Measurements from ENCODE around the gene CYTH3. TPM values are rescaled to one million over a fixed set of nuclear protein-coding genes. Genes with fewer than 3 reads are reported as not detected.
"Not testable (repeated sequence)": the region's sequence is repeated elsewhere in the genome, so short reads cannot be mapped to it uniquely, and the experiment has no call there.

CYTH3 gene
- total RNA-seq, 1 experiment from 2014 or later = 10.2 TPM

DNA sequence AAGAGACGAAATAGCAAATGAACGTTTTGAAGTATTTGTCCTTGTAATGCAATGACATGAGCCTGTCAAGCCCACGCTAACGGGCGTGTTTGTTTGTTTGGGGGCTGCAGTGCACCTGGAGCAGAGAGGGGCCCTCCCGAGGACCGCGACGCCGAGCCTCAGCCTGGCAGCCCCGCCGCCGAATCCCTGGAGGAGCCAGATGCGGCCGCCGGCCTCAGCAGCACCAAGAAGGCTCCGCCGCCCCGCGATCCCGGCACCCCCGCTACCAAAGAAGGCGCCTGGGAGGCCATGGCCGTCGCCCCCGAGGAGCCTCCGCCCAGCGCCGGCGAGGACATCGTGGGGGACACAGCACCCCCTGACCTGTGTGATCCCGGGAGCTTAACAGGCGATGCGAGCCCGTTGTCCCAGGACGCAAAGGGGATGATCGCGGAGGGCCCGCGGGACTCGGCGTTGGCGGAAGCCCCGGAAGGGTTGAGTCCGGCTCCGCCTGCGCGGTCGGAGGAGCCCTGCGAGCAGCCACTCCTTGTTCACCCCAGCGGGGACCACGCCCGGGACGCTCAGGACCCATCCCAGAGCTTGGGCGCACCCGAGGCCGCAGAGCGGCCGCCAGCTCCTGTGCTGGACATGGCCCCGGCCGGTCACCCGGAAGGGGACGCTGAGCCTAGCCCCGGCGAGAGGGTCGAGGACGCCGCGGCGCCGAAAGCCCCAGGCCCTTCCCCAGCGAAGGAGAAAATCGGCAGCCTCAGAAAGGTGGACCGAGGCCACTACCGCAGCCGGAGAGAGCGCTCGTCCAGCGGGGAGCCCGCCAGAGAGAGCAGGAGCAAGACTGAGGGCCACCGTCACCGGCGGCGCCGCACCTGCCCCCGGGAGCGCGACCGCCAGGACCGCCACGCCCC lies 118.5 kb downstream of the CYTH3 start:
- no peak for DNase-seq (ENCODE audit: low read depth)

DNA sequence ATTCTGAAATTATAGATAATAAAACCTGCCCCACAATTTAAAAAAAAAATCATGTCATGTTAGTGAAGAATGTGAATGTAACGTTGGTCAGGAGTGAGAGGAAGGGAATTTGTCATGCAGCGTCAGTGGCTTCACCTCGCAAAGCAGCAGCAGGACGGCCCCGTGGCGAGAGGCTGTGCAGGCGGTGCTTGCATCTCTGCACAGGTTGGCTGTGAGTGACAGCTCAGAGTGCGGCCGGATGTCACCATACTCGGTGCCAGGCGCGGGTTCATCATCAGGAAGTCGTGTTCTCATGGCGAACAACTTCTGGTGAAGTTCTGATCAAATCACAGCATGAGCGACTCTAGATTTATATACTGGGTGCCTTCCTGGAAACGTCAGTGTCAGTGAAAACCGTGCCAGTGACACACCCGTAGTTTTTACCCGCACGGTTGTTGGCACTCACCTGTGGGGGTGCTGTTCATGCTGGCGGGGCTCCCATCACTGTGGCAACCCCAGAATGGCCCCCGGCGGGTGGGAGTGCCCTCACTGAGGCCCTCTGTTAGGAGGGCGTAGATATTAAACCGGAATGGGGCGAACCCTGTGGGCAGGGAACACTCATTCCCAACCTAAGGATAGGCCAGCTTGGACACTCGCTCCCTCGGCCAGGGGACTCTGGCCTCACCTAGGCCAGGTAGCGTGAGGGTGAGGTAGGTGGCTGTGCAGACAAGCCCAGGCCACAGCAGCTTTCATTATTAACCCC lies 120.3 kb downstream of the CYTH3 start:
- DNase-seq (ENCODE audit: low read depth) = no peak

DNA sequence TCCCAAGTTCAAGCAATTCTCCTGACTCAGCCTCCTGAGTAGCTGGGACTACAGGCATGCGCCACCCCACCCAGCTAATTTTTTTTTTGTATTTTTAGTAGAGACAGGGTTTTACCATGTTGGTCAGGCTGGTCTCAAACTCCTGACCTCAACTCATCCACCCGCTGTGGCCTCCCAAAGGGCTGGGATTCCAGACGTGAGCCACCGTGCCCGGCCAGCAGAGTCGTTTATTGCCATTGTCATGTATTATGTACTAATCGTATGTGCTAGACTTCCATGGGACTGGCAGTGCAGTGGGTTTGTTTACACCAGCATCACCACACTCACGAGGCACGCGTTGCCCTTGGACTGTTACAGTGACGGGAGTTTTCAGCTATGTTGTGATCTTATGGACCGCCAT lies 120.9 kb downstream of the CYTH3 start:
- not testable (repeated sequence) for DNase-seq (ENCODE audit: low read depth)

DNA sequence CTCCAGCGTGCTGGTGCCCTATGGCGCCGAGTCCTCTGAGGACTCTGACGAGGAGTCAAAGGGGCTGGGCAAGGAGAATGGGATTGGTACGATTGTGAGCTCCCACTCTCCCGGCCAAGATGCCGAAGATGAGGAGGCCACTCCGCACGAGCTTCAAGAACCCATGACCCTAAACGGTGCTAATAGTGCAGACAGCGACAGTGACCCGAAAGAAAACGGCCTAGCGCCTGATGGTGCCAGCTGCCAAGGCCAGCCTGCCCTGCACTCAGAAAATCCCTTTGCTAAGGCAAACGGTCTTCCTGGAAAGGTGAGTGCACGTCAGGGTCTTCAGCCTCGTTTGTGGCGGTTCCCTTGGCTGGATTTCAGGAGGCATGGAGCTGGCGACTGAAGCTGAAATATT lies 122.4 kb downstream of the CYTH3 start:
- DNase-seq (ENCODE audit: low read depth) = no peak

DNA sequence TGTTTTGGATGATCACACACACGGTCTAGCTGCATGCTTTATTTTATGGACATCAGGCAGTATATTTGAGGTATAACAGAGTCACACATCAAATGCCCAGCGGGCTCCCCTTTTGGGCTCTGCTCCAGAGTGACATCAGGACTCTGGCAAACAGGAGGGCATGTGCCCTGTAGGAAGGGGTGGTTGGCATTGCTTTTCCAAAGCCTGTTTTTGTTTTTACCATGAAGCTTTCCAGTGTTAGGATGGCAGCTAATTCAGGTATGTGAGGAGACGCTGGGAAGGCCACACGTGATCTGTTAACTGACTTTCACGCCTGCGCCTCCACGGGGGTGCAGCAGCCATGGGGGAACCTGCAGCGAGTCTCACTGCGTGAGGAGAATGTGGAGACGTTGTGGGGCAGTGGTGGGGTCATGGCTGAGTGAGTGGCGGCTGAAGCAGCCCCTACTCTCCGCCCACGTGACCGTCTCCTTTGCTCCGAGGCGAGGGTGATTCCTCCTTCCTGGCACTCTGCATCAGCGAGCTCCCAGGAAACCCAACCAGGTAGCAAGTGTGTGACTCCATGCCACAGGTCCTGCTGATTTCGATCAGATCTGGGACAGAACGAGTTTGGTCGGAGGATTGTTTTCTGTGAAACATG lies 123.6 kb downstream of the CYTH3 start:
- no peak for DNase-seq (ENCODE audit: low read depth)

DNA sequence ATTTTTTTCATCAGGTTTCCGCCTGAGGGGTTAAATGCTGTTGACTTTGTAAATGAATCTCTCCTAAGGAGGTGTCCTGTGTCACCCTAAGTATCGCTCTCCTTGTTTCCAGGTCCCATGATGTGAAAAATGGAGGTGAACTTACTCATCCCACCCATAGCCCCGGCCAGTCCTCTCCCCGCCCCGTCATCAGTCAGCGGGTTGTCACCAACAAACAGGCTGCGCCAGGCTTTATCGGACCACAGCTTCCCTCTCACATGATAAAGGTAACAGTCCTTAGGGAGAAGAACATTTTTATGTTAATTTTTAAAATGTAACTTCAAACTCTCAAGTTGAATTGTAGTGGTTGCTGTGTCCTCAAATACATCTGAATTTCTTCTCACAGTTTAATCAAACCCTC lies 124.8 kb downstream of the CYTH3 start:
- DNase-seq (ENCODE audit: low read depth) = no peak

DNA sequence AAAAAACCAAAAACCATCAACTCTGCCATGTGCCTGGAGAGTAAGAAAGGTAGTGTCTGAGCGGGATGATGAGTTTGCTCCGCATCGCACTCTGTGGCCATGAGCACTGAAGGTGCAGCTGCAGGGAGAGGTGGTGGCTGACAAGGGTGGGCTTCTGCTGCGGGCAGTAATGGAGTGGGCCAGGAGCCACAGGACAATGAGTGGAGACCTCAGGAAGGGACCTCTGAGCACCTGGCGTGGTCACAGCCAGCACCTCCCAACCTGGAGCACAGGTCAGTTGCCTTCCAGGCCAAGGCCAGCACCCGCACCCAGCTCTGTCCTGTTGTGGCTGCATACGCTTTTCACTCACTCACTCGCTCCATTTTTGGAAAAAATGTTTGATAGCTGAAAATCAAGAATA lies 125.8 kb downstream of the CYTH3 start:
- DNase-seq (ENCODE audit: low read depth) = no peak

DNA sequence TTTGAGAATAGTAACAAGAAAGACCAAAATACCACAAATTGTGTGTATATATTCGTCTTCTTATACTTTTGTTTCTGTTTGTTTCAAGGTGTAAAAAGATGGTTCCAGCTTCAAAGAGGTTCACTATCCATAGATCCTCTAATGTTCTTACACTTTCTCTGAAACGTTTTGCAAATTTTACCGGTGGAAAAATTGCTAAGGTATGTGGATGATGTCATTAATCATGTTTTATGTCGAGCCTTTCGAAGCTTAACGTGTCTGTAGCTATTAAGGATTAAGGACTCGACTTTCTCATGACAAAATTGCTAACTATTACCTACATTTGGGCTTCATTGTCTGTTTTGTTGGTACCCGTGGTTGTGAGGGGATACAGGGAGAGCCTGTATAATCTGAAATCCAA lies 128.4 kb downstream of the CYTH3 start:
- DNase-seq (ENCODE audit: low read depth) = no peak

DNA sequence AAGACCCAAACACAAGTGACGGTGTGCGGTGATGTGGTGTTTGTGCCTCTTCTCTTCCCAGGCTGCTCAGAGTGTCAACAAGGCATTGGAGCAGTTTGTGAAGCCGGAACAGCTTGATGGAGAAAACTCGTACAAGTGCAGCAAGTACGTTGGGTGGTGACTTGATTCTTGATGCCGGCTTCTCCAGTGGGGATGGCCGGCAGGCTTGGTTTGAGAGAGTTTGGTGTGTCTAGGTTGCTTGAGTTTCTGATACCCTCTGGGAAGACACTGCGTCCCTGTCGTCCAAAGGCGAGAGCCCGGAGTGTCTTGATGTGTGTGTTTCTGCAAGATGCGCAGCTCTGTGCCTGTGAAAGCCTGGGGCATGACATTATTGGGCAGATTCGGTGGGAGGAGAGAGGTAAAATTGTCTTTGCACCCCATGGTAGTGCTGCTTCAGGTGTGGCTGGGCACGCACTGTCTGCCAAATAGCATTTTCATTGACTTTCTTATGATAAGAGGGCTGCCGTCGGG lies 129.5 kb downstream of the CYTH3 start:
- DNase-seq (ENCODE audit: low read depth) = no peak

DNA sequence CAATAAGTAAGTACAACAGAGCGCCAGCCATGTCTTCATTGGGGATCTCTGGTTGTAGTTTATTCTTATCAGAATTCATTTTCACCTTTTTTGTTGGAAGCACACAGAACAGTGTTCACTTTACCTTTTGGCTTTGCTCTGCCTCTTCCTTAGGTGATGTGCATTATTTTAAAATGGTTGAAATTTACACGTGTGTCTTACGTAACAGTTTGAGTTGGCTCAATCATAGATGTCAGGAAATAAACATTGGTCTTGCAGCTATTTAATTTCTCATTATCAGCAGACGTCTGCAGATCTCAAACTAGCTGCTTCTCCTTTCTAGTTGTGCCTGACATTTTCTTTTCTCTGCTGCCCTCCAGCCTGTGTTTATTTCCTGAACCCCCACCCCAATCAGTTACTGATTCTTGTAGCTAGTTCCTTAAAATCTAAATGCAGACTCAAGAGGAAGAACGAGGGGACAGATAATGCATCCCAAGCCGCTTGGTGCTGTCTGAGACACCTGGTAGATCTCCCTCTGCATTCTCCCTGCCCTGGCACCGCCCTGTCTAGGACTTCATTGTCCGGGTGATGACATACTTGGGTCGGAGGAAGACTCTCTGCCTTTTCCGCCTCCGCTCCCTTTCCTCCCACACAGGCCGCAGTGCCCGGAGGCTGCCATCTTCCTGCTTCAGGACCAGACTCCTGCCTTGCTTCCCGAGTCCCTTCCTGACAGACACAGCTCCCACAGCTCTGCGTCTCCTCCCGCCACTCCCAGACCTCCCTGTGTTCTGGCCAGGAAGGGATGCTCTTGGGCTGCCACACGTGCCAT lies 133.0 kb downstream of the CYTH3 start:
- DNase-seq (ENCODE audit: low read depth) = no peak

DNA sequence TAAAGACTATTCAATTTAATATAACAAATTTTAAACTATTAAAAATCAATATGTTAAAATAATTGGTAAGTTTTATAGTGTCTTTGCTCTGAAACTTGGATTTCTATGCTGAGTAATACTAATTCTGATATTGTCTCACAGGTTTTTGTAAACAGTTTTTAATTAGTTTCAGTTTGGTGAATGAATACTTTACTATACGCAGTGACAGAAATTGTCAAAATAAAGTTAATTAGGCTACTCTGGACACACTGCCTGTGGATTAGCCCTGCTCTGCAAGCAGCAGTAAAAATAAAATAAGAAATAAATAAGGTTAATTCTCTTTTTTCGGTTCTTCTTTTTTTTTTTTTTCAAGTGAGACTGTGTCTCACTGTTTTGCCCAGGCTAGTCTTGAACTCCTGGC lies 135.9 kb downstream of the CYTH3 start:
- no peak for DNase-seq (ENCODE audit: low read depth)

DNA sequence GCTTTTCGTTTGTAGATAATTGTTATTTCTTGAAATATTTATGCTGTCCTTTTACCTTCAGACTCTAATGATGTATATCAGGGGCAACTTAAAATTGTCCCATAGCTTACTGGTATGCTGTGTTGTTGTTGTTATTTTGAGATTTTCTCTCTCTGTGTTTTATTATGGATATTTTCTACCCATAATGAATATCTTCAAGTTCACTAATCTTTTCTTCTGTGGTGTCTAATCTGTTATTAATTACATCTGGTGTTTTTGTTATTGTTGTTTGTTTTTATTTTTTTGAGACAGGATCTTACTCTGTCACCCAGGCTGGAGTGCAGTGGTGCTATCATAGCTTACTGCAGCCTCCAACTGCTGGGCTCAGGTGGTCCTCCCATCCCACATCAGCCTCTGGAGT lies 139.2 kb downstream of the CYTH3 start:
- DNase-seq (ENCODE audit: low read depth) = no peak

DNA sequence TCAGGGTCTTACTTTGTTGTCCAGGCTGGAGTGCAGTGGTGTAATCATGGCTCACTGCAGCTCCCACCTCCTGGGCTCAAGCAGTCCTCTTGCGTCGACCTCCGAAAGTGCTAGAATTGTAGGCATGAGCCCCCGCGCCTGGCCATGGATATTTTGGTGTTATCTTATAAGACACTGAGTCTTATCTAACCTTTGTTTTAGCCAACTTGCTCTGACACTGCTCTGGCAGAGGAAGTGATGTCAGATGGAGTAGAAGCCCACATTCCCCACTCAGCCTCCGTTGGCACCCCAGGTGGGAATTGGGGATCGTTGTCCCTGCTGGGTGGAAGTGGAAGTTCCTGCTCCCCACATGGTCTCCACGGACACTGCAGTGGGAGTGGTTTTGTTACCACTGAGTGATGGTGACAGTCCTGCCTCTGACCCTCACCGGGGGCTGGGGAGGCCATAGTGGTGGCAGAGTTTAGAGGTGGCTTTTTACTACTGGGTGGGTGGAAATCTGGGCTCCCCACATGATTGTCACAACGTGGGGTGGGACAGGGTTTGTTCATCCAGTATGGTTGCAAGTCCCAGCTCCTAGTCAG lies 142.3 kb downstream of the CYTH3 start:
- no peak for DNase-seq (ENCODE audit: low read depth)

DNA sequence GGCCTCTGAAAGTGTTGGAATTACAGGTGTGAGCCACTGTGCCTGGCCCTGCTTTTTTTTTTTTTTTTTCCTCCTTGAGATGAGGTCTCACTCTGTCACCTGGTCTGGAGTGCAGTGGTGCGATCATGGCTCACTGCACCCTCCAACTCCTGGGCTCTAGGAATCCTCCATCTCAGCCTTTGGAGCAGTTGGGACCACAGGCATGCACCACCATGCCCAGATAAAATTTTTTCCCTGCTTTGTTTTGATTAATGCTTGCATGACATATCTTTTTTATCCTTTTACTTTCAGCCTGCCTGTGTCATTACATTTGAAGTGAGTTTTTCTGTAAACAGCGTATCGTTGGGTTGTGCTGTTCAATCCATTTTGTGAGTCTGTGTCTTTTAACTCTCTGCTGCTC lies 144.2 kb downstream of the CYTH3 start:
- no peak for DNase-seq (ENCODE audit: low read depth)

DNA sequence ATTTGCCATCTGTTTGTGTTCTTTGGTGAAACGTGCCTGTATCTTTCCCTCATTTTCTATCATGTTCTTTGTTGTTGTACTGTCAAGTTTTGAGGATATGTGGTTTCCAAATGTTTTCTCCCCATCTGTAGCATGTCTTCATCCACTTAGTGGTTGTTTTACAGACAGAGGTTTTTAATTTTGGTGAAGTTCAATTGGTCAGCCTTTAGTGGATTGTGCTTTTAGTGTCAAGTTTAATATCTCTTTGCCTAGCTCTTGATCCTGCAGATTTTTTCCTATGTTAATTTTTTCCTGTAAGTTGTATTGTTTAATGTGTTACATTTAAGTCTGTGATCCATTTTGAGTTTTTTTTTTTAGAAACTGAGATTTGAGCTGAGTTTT lies 145.3 kb downstream of the CYTH3 start:
- DNase-seq (ENCODE audit: low read depth) = no peak

DNA sequence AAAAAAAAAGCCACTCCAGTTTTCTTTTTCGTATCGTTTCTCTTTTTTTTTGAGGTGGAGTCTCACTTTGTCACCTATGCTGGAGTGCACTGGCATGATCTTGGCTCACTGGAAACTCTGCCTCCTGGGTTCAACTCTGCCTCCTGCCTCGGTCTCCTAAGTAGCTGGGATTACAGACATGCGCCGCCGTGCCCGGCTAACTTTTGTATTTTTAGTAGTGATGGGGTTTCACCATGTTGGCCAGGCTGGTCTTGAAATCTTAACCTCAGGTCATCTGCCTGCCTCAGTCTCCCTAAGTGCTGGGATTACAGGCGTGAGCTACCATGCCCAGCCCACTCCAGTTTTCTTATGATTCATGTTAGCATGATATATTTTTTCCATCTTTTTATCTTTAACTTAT lies 148.6 kb downstream of the CYTH3 start:
- no peak for DNase-seq (ENCODE audit: low read depth)

DNA sequence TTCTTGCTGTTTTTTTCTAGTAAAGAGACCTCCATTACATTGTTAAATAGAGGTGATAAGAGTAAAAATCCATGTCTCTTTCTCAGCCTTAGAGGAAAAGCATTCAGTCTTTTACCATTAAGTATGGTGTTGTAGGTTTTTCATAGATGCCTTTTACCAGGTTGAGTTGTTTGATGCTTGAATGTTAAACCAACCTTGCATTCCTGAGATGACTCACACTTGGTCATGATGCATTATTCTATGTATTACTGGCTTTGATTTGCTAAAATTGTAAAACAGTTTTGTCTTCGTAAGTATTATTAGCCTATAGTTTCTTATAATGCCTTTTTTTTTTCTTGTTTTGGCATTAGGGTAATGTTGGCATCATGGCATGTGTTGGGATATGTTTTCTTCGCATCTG lies 151.3 kb downstream of the CYTH3 start:
- DNase-seq (ENCODE audit: low read depth) = no peak

DNA sequence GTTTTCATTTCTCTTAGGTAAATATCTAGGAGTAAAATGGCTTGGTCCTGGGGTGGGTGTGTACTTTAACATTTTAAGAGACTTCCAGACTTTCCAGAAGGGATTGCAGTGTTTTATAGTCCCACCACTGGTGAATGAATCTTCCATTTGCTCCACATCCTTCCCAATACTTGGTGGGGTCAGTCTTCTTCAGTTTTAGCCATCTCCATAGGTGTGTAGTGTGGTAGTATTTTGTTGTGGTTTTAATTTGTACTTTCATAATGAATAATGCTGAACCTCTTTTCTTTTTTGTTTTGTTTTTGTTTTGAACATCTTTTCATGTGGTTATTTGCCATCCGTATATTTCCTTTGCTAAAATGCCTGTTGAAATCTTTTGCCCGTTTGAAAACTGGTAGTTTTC lies 154.9 kb downstream of the CYTH3 start:
- DNase-seq (ENCODE audit: low read depth) = no peak

DNA sequence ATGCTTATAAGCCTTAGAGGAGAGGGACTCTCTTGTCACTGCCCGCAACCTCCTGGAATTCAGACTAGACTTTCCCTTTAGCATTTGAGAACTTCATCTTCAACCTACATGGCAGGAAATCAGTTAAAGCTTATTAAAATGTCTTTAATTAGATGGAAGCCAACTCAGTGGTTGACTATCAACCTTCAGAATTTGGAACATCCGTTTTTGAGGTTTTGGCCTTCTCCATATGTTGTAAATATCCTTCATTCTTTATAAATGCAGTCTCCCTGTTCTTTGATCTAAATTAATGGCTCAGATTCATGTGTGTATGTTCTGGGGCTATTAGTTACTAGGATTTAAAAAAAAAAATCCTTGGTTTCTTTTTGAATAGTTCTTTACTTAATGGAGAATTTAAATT lies 156.2 kb downstream of the CYTH3 start:
- no peak for DNase-seq (ENCODE audit: low read depth)

Measured in Daoy (cell line).